A549 (cell line): Measurements from ENCODE around the gene PTPN9.
A peak's percentile ranks its signal among the peaks of the same experiment; 100 is the strongest.

Experiments
- CHD2 ChIP-seq: fragments of 150-350 bp; IDR thresholded peaks from 2 replicates; pipeline ENCODE4 v1.6.1; 2014; ENCODE audit warnings: low read length; ENCODE audit not compliant: partially characterized antibody
- CHD4 ChIP-seq: fragments of 200-600 bp; sonication (generic); IDR thresholded peaks from 2 replicates; pipeline ENCODE4 v1.6.1; 2016; ENCODE audit warnings: antibody characterized with exemption, mild to moderate bottlenecking, borderline replicate concordance
- EP300 ChIP-seq, 2 experiments: fragments of >200 bp; sonication (Bioruptor Twin); formaldehyde crosslinking; IDR thresholded peaks; 2 replicates in 1 of 2; 3 replicates in 1 of 2; pipeline ENCODE4 v1.6.1; 2016 to 2017
- FOSL2 ChIP-seq, 2 experiments: fragments of 450-650 bp in 1 of 2; fragments of >200 bp in 1 of 2; sonication (Bioruptor Twin) in 1 of 2; formaldehyde crosslinking; IDR thresholded peaks; 2 replicates each; pipeline versions ENCODE4 v1.5.0 to v1.6.1; 2016 to 2020; ENCODE audit warnings: mild to moderate bottlenecking in 1 of 2, moderate library complexity in 1 of 2
- FOXS1 ChIP-seq: fragments of 250-450 bp; sonication (Bioruptor Pico); IDR thresholded peaks from 2 replicates; pipeline ENCODE4 v1.5.0; 2020; ENCODE audit warnings: mild to moderate bottlenecking, moderate library complexity
- JUN ChIP-seq, 2 experiments: fragments of >200 bp; sonication (Bioruptor Twin); formaldehyde crosslinking; IDR thresholded peaks; 2 replicates in 1 of 2; 3 replicates in 1 of 2; pipeline ENCODE4 v1.6.1; 2016 to 2017
- MAX ChIP-seq: IDR thresholded peaks from 2 replicates; pipeline ENCODE4 v1.6.1; 2012
- RCOR1 ChIP-seq: fragments of 150-350 bp; IDR thresholded peaks from 2 replicates; pipeline ENCODE4 v1.6.1; 2014; ENCODE audit warnings: antibody characterized with exemption, low read length, low read depth
- SMC3 ChIP-seq: fragments of >200 bp; sonication (Bioruptor Twin); formaldehyde crosslinking; IDR thresholded peaks from 3 replicates; pipeline ENCODE4 v1.6.1; 2018; ENCODE audit warnings: inconsistent platforms
- SREBF2 ChIP-seq: fragments of 450-650 bp; IDR thresholded peaks from 2 replicates; pipeline ENCODE4 v1.6.1; 2014; ENCODE audit warnings: mild to moderate bottlenecking, moderate library complexity
- ZC3H11A ChIP-seq: fragments of 450-650 bp; IDR thresholded peaks from 2 replicates; pipeline ENCODE4 v1.6.1; 2014; ENCODE audit warnings: antibody characterized with exemption, mild to moderate bottlenecking
- ZFP36 ChIP-seq: fragments of 450-650 bp; IDR thresholded peaks from 2 replicates; pipeline ENCODE4 v1.6.1; 2014; ENCODE audit warnings: borderline replicate concordance; ENCODE audit not compliant: partially characterized antibody
- TF ChIP-seq, protein P1 (sequence below): fragments of >200 bp; sonication (Bioruptor Twin); formaldehyde crosslinking; IDR thresholded peaks from 3 replicates; pipeline ENCODE4 v1.5.1; 2016

DNA sequence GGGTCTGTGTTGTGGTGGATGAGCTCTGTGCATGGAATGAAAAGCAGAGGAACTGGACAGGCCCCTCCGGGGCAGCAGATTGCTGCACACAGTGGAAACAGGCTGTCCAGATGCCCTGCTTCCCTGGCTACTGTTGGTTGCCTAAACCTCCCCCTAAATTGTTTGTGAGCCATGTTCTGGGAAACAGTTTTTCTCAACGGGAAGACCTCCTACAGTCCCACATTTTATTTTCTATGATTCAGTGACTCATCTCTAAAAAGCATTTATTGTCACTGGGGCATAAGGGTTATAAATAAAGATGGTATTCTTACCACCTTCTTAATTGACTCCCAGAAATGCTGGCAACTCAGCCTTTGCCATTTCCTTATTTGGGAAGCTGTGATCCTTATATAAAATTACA lies 20.3 kb upstream of the PTPN9 start:
- TF ChIP-seq EP300 (IDR thresholded peaks at IDR 0.05) (no peak), MAX (no peak), JUN (IDR thresholded peaks at IDR 0.05) (no peak), FOXS1 (CRISPR knock-in tag) (no peak), ZC3H11A (no peak), CHD4 (no peak), SREBF2 (no peak), FOSL2 (IDR thresholded peaks at IDR 0.05) (no peak), FOSL2 (CRISPR knock-in tag; IDR thresholded peaks at IDR 0.05) (0 out of 2 replicates have a peak, but pooled peaks have one; percentile 7), RCOR1 (no peak), CHD2 (no peak), SMC3 (no peak), ZFP36 (no peak)
- TF ChIP-seq, protein P1, sequence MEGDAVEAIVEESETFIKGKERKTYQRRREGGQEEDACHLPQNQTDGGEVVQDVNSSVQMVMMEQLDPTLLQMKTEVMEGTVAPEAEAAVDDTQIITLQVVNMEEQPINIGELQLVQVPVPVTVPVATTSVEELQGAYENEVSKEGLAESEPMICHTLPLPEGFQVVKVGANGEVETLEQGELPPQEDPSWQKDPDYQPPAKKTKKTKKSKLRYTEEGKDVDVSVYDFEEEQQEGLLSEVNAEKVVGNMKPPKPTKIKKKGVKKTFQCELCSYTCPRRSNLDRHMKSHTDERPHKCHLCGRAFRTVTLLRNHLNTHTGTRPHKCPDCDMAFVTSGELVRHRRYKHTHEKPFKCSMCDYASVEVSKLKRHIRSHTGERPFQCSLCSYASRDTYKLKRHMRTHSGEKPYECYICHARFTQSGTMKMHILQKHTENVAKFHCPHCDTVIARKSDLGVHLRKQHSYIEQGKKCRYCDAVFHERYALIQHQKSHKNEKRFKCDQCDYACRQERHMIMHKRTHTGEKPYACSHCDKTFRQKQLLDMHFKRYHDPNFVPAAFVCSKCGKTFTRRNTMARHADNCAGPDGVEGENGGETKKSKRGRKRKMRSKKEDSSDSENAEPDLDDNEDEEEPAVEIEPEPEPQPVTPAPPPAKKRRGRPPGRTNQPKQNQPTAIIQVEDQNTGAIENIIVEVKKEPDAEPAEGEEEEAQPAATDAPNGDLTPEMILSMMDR = no peak
